ENCODE results near the gene LAGE3.
"Not testable (repeated sequence)": the region's sequence is repeated elsewhere in the genome, so short reads cannot be mapped to it uniquely, and the experiment has no call there.

Gene LAGE3

DNA sequence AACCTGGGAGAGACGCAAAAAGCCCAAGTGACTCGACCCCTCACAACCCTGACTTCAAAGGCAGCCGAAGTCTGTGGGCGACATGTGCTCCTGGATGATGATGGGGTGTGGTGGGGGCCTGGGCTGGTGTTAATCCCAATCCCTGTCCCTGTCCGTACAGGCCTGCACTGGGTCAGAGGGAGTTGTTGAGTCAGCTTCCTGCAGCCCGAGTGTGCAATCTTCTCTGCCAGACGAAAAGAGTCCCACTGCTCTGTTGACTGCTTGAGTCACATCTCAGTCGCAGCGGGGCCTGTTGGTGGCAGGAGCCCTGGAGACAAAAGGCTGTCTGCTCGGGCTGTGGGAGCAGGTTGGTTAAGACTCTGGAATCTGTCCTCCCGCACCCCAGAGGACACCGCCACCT is 26.7 kb upstream of the LAGE3 start:
- Histone ChIP-seq H3F3A (ENCODE audit: insufficient read depth, low read length) (no peaks in the 10 kb centered on the region), H3K9me3 (ENCODE audit: low read length) (no peaks in the 10 kb centered on the region), H3K36me3 (ENCODE audit: insufficient read depth, low read length) (peaks cover 20% of the 10 kb centered on the region), H3K4me1 (ENCODE audit: insufficient read depth, low read length, severe bottlenecking) (no peaks in the 10 kb centered on the region), H3K79me2 (ENCODE audit: insufficient read depth, low read length) (no peaks in the 10 kb centered on the region), H4K20me1 (ENCODE audit: insufficient read depth, low read length) (no peaks in the 10 kb centered on the region), H3K27me3 (ENCODE audit: insufficient read depth, low read length) (no peaks in the 10 kb centered on the region), H2AFZ (ENCODE audit: low read length) (no peak overlapping the region), H3K4me3 (ENCODE audit: low read depth, low read length, poor library complexity, severe bottlenecking) (no peak overlapping the region), H3K27ac (ENCODE audit: low read depth, low read length, poor library complexity, severe bottlenecking) (no peak overlapping the region), H3K4me2 (ENCODE audit: low read length) (no peak overlapping the region), H3K9me2 (ENCODE audit: low read depth, low read length) (no peaks in the 10 kb centered on the region), H3K9ac (ENCODE audit: low read length) (no peak overlapping the region)
- no peak for TF ChIP-seq EZH2 (IDR thresholded peaks at IDR 0.05; ENCODE audit: borderline replicate concordance, low read length)
- TF ChIP-seq, protein P1, sequence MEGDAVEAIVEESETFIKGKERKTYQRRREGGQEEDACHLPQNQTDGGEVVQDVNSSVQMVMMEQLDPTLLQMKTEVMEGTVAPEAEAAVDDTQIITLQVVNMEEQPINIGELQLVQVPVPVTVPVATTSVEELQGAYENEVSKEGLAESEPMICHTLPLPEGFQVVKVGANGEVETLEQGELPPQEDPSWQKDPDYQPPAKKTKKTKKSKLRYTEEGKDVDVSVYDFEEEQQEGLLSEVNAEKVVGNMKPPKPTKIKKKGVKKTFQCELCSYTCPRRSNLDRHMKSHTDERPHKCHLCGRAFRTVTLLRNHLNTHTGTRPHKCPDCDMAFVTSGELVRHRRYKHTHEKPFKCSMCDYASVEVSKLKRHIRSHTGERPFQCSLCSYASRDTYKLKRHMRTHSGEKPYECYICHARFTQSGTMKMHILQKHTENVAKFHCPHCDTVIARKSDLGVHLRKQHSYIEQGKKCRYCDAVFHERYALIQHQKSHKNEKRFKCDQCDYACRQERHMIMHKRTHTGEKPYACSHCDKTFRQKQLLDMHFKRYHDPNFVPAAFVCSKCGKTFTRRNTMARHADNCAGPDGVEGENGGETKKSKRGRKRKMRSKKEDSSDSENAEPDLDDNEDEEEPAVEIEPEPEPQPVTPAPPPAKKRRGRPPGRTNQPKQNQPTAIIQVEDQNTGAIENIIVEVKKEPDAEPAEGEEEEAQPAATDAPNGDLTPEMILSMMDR (IDR thresholded peaks at IDR 0.05; ENCODE audit: low read length) = no peak

DNA sequence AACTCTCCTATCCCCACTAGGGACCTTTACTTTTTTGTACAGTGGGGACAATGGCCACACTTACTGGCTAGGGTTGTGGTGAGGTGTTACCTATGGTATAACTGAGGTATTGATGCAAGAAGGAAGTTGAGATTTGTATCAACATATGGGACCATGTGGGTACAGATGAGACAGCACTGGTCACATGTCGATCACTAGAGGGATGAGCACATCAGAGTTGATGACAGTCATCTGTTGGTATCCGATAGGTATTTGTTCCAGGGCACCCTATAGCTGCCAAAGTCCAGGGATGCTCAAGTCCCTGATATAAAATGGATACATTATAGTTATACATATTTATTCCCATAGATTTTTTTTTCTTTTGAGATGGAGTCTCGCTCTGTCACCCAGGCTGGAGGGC is 23.9 kb upstream of the LAGE3 start:
- no peaks in the 10 kb centered on the region for H3K27me3 ChIP-seq (ENCODE audit: insufficient read depth, low read length)
- no peak for TF ChIP-seq EZH2 (IDR thresholded peaks at IDR 0.05; ENCODE audit: borderline replicate concordance, low read length)
- TF ChIP-seq, protein P1 (IDR thresholded peaks at IDR 0.05; ENCODE audit: low read length) = no peak
- peaks cover 6% of the 10 kb centered on the region; the same call in 1 of the 2 replicates for H3K36me3 ChIP-seq (ENCODE audit: insufficient read depth, low read length)
- no peaks in the 10 kb centered on the region for H3K9me2 ChIP-seq (ENCODE audit: low read depth, low read length)
- no peak overlapping the region for H3K4me3 ChIP-seq (ENCODE audit: low read depth, low read length, poor library complexity, severe bottlenecking)
- peaks cover under 1% of the 10 kb centered on the region for H3K4me1 ChIP-seq (ENCODE audit: insufficient read depth, low read length, severe bottlenecking)
- H3K27ac ChIP-seq (ENCODE audit: low read depth, low read length, poor library complexity, severe bottlenecking) = no peak overlapping the region
- no peaks in the 10 kb centered on the region for H4K20me1 ChIP-seq (ENCODE audit: insufficient read depth, low read length)
- H3K4me2 ChIP-seq (ENCODE audit: low read length) = no peak overlapping the region; the same call in 1 of the 2 replicates
- no peak overlapping the region for H2AFZ ChIP-seq (ENCODE audit: low read length)
- no peaks in the 10 kb centered on the region for H3K9me3 ChIP-seq (ENCODE audit: low read length)
- no peaks in the 10 kb centered on the region for H3F3A ChIP-seq (ENCODE audit: insufficient read depth, low read length)
- no peaks in the 10 kb centered on the region for H3K79me2 ChIP-seq (ENCODE audit: insufficient read depth, low read length)
- H3K9ac ChIP-seq (ENCODE audit: low read length) = no peak overlapping the region

DNA sequence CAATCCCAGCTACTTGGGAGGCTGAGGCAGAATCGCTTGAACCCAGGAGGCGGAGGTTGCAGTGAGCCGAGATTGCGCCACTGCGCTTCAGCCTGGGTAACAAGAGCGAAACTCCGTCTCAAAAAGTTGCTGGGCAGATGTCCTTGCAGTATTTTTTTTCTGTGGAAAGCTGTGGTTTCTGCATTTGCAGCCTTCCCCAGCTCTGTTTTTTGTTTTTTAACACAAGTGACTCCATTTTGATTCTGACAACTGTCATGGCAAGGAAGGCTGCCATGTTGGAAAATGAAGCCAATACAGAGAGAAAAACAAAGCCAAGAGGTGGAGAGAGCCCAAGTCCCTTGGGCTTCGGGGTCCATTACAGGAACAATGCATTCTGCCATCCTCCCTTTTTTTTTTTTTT is 23.0 kb upstream of the LAGE3 start:
- Histone ChIP-seq H3K27ac (ENCODE audit: low read depth, low read length, poor library complexity, severe bottlenecking) (no peak overlapping the region), H3K9ac (ENCODE audit: low read length) (no peak overlapping the region), H3K9me2 (ENCODE audit: low read depth, low read length) (no peaks in the 10 kb centered on the region), H3K4me3 (ENCODE audit: low read depth, low read length, poor library complexity, severe bottlenecking) (no peak overlapping the region), H3K4me2 (ENCODE audit: low read length) (no peak overlapping the region), H3K79me2 (ENCODE audit: insufficient read depth, low read length) (no peaks in the 10 kb centered on the region), H3K9me3 (ENCODE audit: low read length) (no peaks in the 10 kb centered on the region), H2AFZ (ENCODE audit: low read length) (no peak overlapping the region), H4K20me1 (ENCODE audit: insufficient read depth, low read length) (no peaks in the 10 kb centered on the region), H3F3A (ENCODE audit: insufficient read depth, low read length) (no peaks in the 10 kb centered on the region), H3K4me1 (ENCODE audit: insufficient read depth, low read length, severe bottlenecking) (peaks cover 7% of the 10 kb centered on the region), H3K27me3 (ENCODE audit: insufficient read depth, low read length) (no peaks in the 10 kb centered on the region), H3K36me3 (ENCODE audit: insufficient read depth, low read length) (peaks cover 6% of the 10 kb centered on the region; the same call in 1 of the 2 replicates)
- no peak for TF ChIP-seq EZH2 (IDR thresholded peaks at IDR 0.05; ENCODE audit: borderline replicate concordance, low read length)
- TF ChIP-seq, protein P1 (IDR thresholded peaks at IDR 0.05; ENCODE audit: low read length) = no peak

DNA sequence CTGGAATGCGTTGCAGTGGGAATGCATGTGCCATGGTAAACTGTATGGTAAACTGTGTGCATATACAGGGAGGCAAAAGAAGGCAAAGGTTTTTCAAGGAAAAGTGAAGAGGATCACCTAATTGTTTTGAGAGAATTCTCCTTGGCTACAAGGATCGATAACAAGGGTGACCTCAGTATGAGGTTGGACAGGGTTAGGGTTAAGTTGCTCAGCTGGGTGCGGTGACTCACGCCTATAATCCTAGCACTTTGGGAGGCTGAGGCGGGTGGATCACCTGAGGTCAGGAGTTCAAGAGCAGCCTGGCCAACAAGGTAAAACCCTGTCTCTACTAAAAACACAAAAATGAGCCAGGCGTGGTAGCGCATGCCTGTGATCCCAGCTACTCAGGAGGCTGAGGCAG is 22.3 kb upstream of the LAGE3 start:
- not testable (repeated sequence) for H3K4me3 ChIP-seq (ENCODE audit: low read depth, low read length, poor library complexity, severe bottlenecking); H3K36me3 ChIP-seq (ENCODE audit: insufficient read depth, low read length); H3F3A ChIP-seq (ENCODE audit: insufficient read depth, low read length); H3K9me2 ChIP-seq (ENCODE audit: low read depth, low read length); H3K9me3 ChIP-seq (ENCODE audit: low read length); H3K27ac ChIP-seq (ENCODE audit: low read depth, low read length, poor library complexity, severe bottlenecking); H2AFZ ChIP-seq (ENCODE audit: low read length); H3K9ac ChIP-seq (ENCODE audit: low read length); H4K20me1 ChIP-seq (ENCODE audit: insufficient read depth, low read length); H3K4me2 ChIP-seq (ENCODE audit: low read length); H3K79me2 ChIP-seq (ENCODE audit: insufficient read depth, low read length); H3K4me1 ChIP-seq (ENCODE audit: insufficient read depth, low read length, severe bottlenecking); H3K27me3 ChIP-seq (ENCODE audit: insufficient read depth, low read length)

DNA sequence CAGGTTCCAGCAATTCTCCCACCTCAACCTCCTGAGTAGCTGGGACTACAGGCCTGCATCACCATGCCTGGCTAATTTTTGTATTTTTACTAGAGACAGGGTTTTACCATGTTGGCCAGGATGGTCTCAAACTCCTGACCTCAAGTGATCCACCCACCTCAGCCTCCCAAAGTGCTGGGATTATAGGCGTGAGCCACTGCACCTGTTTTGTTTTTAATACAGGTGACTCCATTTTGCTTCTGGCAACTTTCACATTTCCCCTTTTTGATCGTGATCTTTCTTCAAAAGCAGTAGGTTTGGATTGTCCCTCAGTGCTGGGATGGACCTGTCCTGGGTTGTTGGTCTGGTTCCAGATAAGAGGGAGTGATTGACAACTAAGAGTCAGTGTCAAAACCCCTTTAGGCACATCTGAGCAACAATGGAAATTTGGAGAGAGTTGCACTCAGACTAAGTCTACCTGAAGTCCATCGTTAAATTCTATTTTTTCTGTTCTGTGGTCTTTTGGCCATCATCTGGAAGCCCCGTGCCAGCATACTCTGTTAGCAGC is 17.6 kb upstream of the LAGE3 start:
- H3K27ac ChIP-seq (ENCODE audit: low read depth, low read length, poor library complexity, severe bottlenecking); H3K9ac ChIP-seq (ENCODE audit: low read length); H3K4me3 ChIP-seq (ENCODE audit: low read depth, low read length, poor library complexity, severe bottlenecking); H3K4me1 ChIP-seq (ENCODE audit: insufficient read depth, low read length, severe bottlenecking); H3K9me3 ChIP-seq (ENCODE audit: low read length); H4K20me1 ChIP-seq (ENCODE audit: insufficient read depth, low read length); H3K79me2 ChIP-seq (ENCODE audit: insufficient read depth, low read length); H3K27me3 ChIP-seq (ENCODE audit: insufficient read depth, low read length); H3K4me2 ChIP-seq (ENCODE audit: low read length); H2AFZ ChIP-seq (ENCODE audit: low read length); H3K36me3 ChIP-seq (ENCODE audit: insufficient read depth, low read length); H3K9me2 ChIP-seq (ENCODE audit: low read depth, low read length); H3F3A ChIP-seq (ENCODE audit: insufficient read depth, low read length): not testable (repeated sequence)
